Colonic mucosa (tissue), 4 donors: ENCODE data around the gene PGM2. TPM values are rescaled to one million over a fixed set of nuclear protein-coding genes. Genes with fewer than 3 reads are reported as not detected.
"Not testable (repeated sequence)": the region's sequence is repeated elsewhere in the genome, so short reads cannot be mapped to it uniquely, and the experiment has no call there.

ENCODE experiments used
- DNase-seq: peaks from one replicate; pipeline ENCODE4 v3.0.0-alpha.2; 2020
- H3K27ac ChIP-seq: fragments of 200-600 bp; one replicate; pipeline ENCODE4 v1.8.0; 2021
- H3K27me3 ChIP-seq: fragments of 200-600 bp; one replicate; pipeline ENCODE4 v1.8.0; 2021
- H3K36me3 ChIP-seq: fragments of 200-600 bp; one replicate; pipeline ENCODE4 v1.8.0; 2021
- H3K4me1 ChIP-seq: fragments of 200-600 bp; one replicate; pipeline ENCODE4 v1.8.0; 2021; ENCODE audit warnings: mild to moderate bottlenecking
- H3K4me3 ChIP-seq: fragments of 200-600 bp; one replicate; pipeline ENCODE4 v1.8.0; 2021
- H3K9ac ChIP-seq, 2 donors: one replicate each; pipeline ENCODE4 v1.7.0; 2013; ENCODE audit warnings: control low read depth in 2 of 2, low read depth in 2 of 2, low read length in 2 of 2
- H3K9me3 ChIP-seq: fragments of 200-600 bp; one replicate; pipeline ENCODE4 v1.8.0; 2021
- CTCF ChIP-seq: fragments of 200-600 bp; IDR thresholded peaks from one replicate; pipeline ENCODE4 v1.8.0; 2022; ENCODE audit warnings: antibody characterized with exemption, mild to moderate bottlenecking
- intact Hi-C: fragments of 100-400 bp; cut with DNase I; formaldehyde crosslinking; loops from one replicate; pipeline ENCODE4 v1.14.1; 2022
- total RNA-seq, 2 donors: library from RNA; stranded (reverse); fragmentation: NEBNext Ultra II Directional in 1 of 2; extraction: Animal tissue kit (Norgen Biotek cat#: 25700) in 1 of 2; gene quantifications; one replicate each; pipeline ENCODE4 v1.2.1, GENCODE V29; 2021
- donor health status: healthy.
- donor health status: DM: no; HTN: no; CAD: no.
- donor health status: DM: no; HTN: no; CAD: no.

Gene PGM2
- 10 to 100 TPM; 32.6 to 37.2 TPM for total RNA-seq

GRCh38 chr4:37826295-37827029 lies at the start of gene PGM2:
Gene PGM2, plus strand, starts transcription at chr4:37826686. Its CDS starts 47 bp downstream, at chr4:37826733.
- no peaks in the 10 kb centered on the region for H3K27me3 ChIP-seq
- peak within 1 kb of the TSS; percentile 86 to 93 for H3K9ac ChIP-seq
- no peaks in the 10 kb centered on the region for H3K4me1 ChIP-seq
- peak; percentile 94 for DNase-seq
- no peak for TF ChIP-seq CTCF
- H3K27ac ChIP-seq, result peak within 1 kb of the TSS; percentile 68
- no peaks in the 10 kb centered on the region for H3K9me3 ChIP-seq
- peak within 1 kb of the TSS; percentile 99 for H3K4me3 ChIP-seq
- intact Hi-C loops, result no loop called here
- peaks cover 6% of the 10 kb centered on the region for H3K36me3 ChIP-seq

DNA sequence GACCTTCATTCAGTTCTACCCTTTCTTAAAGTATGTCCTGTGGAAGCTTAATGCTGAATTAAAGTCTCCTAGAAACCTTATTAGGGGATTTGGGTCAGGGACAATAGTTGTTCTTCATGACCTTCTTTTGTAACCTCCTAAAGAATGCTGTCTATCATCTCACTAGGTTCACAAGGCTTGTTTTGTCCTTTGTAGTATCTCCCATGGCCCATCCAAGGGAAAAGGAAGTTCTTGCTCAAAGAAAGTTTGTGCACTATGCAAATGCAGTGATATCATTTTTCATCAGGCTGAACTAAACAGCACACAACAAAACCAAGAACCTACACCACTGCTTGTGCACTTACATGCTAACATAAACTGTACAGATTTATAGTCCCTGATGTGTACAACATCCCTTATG lies 46.6 kb upstream of the PGM2 start:
- Histone ChIP-seq H3K36me3 (no peaks in the 10 kb centered on the region), H3K9me3 (no peaks in the 10 kb centered on the region), H3K27ac (no peak overlapping the region), H3K4me3 (no peak overlapping the region), H3K4me1 (no peaks in the 10 kb centered on the region), H3K27me3 (no peaks in the 10 kb centered on the region), H3K9ac (no peak overlapping the region)
- TF ChIP-seq CTCF, result no peak
- intact Hi-C loops, result loop anchor here (10.0 kb wide), 1 partner anchor 85 kb away; no protein-coding TSS in a partner anchor
- DNase-seq, result no peak

DNA sequence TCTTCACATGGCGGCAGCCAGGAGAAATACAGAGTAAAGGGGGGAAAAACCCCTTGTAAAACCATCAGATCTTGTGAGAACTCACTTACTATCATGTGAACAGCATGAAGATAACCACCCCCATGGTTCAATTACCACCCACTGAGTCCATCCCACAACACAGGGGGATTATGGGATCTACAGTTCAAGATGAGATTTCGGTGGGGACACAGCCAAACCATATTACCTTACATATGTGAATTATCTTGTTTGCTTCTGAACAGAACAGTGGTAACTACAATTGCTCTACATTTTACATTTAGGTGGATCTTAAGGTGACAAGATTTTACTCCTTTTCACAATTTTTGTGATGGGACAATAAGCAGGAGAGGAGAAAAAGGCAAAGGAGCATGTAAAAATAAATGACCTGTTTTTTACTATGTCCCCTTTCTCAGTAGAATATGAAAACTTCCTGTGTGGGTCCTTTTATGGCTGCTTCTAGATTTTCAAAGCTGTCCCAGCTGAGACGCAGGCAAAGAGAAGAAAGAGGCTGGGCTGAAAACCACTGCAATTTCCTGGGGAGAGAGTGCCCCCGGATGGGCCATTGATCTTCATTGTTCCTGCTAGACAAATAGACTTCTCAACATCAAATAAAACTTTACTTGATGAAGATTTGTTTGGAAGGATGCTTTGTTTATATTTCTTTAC lies 45.9 kb upstream of the PGM2 start:
- no peaks in the 10 kb centered on the region for H3K27me3 ChIP-seq
- no peak overlapping the region for H3K4me3 ChIP-seq
- intact Hi-C loops, result loop anchor here (10.0 kb wide), 1 partner anchor 86 kb away; no protein-coding TSS in a partner anchor
- H3K27ac ChIP-seq, result no peak overlapping the region
- TF ChIP-seq CTCF, result no peak
- H3K36me3 ChIP-seq, result no peaks in the 10 kb centered on the region
- H3K9ac ChIP-seq, result no peak overlapping the region
- H3K9me3 ChIP-seq, result no peaks in the 10 kb centered on the region
- no peak for DNase-seq
- H3K4me1 ChIP-seq, result no peaks in the 10 kb centered on the region

- Histone ChIP-seq H3K27me3 (no peaks in the 10 kb centered on the region), H3K4me1 (no peaks in the 10 kb centered on the region), H3K9me3 (no peaks in the 10 kb centered on the region), H3K36me3 (no peaks in the 10 kb centered on the region), H3K9ac (no peak overlapping the region), H3K27ac (no peak overlapping the region), H3K4me3 (no peak overlapping the region)
- no peak for TF ChIP-seq CTCF
- intact Hi-C loops, result loop anchor here (10.0 kb wide), 1 partner anchor 86 kb away; no protein-coding TSS in a partner anchor
- no peak for DNase-seq
Measured at GRCh38 chr4:37781131-37781455, 45.4 kb upstream of the PGM2 start.

DNA sequence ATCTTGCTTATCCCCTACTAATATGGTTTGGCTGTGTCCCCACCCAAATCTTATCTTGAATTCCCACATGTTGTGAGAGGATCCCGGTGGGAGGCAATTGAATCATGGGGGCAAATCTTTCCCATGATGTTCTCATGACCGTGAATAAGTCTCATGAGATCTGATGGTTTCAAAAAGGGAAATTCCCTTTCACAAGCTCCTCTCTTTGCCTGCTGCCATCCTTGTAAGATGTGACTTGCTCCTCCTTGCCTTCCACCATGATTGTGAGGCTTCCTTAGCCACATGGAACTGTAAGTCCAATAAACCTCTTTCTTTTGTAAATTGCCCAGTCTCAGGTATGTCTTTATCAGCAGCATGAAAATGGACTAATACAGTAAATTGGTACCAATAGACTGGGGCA lies 40.2 kb upstream of the PGM2 start:
- DNase-seq, H3K9me3 ChIP-seq, H3K4me1 ChIP-seq, H3K9ac ChIP-seq, H3K4me3 ChIP-seq, H3K27ac ChIP-seq, H3K36me3 ChIP-seq, H3K27me3 ChIP-seq: not testable (repeated sequence)
- intact Hi-C loops, result loop anchor here (10.0 kb wide), 1 partner anchor 91 kb away; no protein-coding TSS in a partner anchor

- H3K4me1 ChIP-seq, H3K36me3 ChIP-seq, H3K9me3 ChIP-seq, DNase-seq, H3K4me3 ChIP-seq, H3K27me3 ChIP-seq, H3K9ac ChIP-seq: not testable (repeated sequence)
- intact Hi-C loops, result loop anchor here (10.0 kb wide), 1 partner anchor 93 kb away; no protein-coding TSS in a partner anchor
- H3K27ac ChIP-seq, result peak overlapping the region; percentile 1
Measured at GRCh38 chr4:37787883-37788460, 38.5 kb upstream of the PGM2 start.
